B cell (primary cell): Measurements from ENCODE around the gene ZFR.
A peak's percentile ranks its signal among the peaks of the same experiment; 100 is the strongest.

Experiments
- CTCF ChIP-seq: fragments of 200-600 bp; IDR thresholded peaks from one replicate; pipeline ENCODE4 v1.8.0; 2022; ENCODE audit warnings: antibody characterized with exemption, mild to moderate bottlenecking
- EZH2 ChIP-seq: IDR thresholded peaks from 2 replicates; pipeline ENCODE4 v1.6.1; 2012; ENCODE audit warnings: borderline replicate concordance, low read depth, mild to moderate bottlenecking, moderate library complexity, low read length; ENCODE audit not compliant: insufficient read depth, poor library complexity, severe bottlenecking

DNA sequence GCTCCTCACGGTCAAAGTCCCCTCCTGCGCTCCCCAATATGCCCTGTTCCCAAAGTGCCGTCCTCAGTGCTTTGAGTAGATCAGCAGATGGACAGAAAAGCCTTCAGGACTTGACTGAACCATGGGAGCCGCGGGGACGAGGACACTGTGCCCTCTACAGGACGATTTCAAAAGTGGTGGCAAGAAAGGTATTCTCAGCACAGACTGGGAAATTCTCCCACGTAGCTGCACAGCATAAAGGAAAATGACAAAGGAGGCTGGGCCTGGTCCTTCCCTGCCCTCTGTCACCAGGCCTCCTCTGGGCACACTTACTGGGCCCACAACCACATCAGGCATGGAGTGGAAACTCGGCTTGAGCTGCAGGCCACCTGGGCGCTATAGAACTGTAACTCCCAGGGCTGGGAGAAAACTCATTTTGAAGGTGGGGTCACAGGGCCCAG, 115.1 kb downstream of the ZFR start:
- TF ChIP-seq CTCF (peak; percentile 74), EZH2 (no peak)
